GM12873 (cell line): Measurements from ENCODE around the gene AP1M1.

Experiments
- TF ChIP-seq, protein P1 (sequence below): IDR thresholded peaks from 2 replicates; pipeline ENCODE4 v1.5.1; 2012; ENCODE audit warnings: low read depth, mild to moderate bottlenecking, moderate library complexity, low read length, control low read depth; ENCODE audit not compliant: insufficient read depth; ENCODE audit errors: missing control alignments

Gene AP1M1

GRCh38 chr19:16208847-16209665 lies 11.3 kb downstream of the AP1M1 start:
- TF ChIP-seq, protein P1, sequence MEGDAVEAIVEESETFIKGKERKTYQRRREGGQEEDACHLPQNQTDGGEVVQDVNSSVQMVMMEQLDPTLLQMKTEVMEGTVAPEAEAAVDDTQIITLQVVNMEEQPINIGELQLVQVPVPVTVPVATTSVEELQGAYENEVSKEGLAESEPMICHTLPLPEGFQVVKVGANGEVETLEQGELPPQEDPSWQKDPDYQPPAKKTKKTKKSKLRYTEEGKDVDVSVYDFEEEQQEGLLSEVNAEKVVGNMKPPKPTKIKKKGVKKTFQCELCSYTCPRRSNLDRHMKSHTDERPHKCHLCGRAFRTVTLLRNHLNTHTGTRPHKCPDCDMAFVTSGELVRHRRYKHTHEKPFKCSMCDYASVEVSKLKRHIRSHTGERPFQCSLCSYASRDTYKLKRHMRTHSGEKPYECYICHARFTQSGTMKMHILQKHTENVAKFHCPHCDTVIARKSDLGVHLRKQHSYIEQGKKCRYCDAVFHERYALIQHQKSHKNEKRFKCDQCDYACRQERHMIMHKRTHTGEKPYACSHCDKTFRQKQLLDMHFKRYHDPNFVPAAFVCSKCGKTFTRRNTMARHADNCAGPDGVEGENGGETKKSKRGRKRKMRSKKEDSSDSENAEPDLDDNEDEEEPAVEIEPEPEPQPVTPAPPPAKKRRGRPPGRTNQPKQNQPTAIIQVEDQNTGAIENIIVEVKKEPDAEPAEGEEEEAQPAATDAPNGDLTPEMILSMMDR, result no peak

- TF ChIP-seq, protein P1, result no peak
Observed at GRCh38 chr19:16210168-16210567, 12.5 kb downstream of the AP1M1 start.

- TF ChIP-seq, protein P1, result no peak
Observed at GRCh38 chr19:16213076-16213475, 15.4 kb downstream of the AP1M1 start.

GRCh38 chr19:16216744-16217670 lies 19.3 kb downstream of the AP1M1 start:
- TF ChIP-seq, protein P1, result no peak

GRCh38 chr19:16217716-16218451 lies 20.2 kb downstream of the AP1M1 start:
- TF ChIP-seq, protein P1, result no peak

GRCh38 chr19:16218851-16219250 lies 21.1 kb downstream of the AP1M1 start:
- TF ChIP-seq, protein P1, result no peak
